GM12892 (cell line): Measurements from ENCODE around the gene ACOT2.

ENCODE experiments used
- POLR2A ChIP-seq: IDR thresholded peaks from 2 replicates; pipeline ENCODE4 v1.6.1; 2011; ENCODE audit warnings: low read depth, low read length, control low read depth
- POLR2AphosphoS5 ChIP-seq: IDR thresholded peaks from 2 replicates; pipeline ENCODE4 v1.6.1; 2011; ENCODE audit warnings: low read depth, low read length, control low read depth
- TAF1 ChIP-seq: IDR thresholded peaks from 2 replicates; pipeline ENCODE4 v1.6.1; 2011; ENCODE audit warnings: low read depth, mild to moderate bottlenecking, control low read depth, low read length, borderline replicate concordance

GRCh38 chr14:73569185-73569958 is at the start of gene ACOT2:
- TF ChIP-seq POLR2AphosphoS5 (peak; percentile 66; the same call in 1 of the 2 replicates), TAF1 (peak; percentile 55; the same call in 1 of the 2 replicates), POLR2A (peak; percentile 74; the same call in 1 of the 2 replicates)
